ENCODE measurements around the gene TRAPPC14.
A peak's percentile ranks its signal among the peaks of the same experiment; 100 is the strongest.
"Not testable (repeated sequence)": the region's sequence is repeated elsewhere in the genome, so short reads cannot be mapped to it uniquely, and the experiment has no call there.

Gene TRAPPC14

GRCh38 chr7:100158229-100159098, at the start of gene TRAPPC14:
Gene TRAPPC14 (minus strand): TSS chr7:100158723. CDS start chr7:100158499, 224 bp downstream.
- H3K4me3 ChIP-seq (ENCODE audit: low read depth, low read length): peak within 1 kb of the TSS; percentile 77
- TF ChIP-seq CTCF (conservative IDR thresholded peaks at IDR 0.05; ENCODE audit: low read depth, low read length): no peak
- peak; percentile 82 for DNase-seq (ENCODE audit: low read depth)

- DNase-seq (ENCODE audit: low read depth): no peak
- H3K4me3 ChIP-seq (ENCODE audit: low read depth, low read length): no peak overlapping the region
- no peak for TF ChIP-seq CTCF (conservative IDR thresholded peaks at IDR 0.05; ENCODE audit: low read depth, low read length)
Measured at GRCh38 chr7:100204454-100204853, 45.9 kb upstream of the TRAPPC14 start.

- DNase-seq (ENCODE audit: low read depth): no peak
- no peak for TF ChIP-seq CTCF (conservative IDR thresholded peaks at IDR 0.05; ENCODE audit: low read depth, low read length)
- no peak overlapping the region for H3K4me3 ChIP-seq (ENCODE audit: low read depth, low read length)
Measured at GRCh38 chr7:100200693-100201092, 42.2 kb upstream of the TRAPPC14 start.

GRCh38 chr7:100198266-100198665, 39.7 kb upstream of the TRAPPC14 start:
- H3K4me3 ChIP-seq (ENCODE audit: low read depth, low read length): no peak overlapping the region
- no peak for DNase-seq (ENCODE audit: low read depth)
- no peak for TF ChIP-seq CTCF (conservative IDR thresholded peaks at IDR 0.05; ENCODE audit: low read depth, low read length)

GRCh38 chr7:100195901-100196322, 37.4 kb upstream of the TRAPPC14 start:
- H3K4me3 ChIP-seq (ENCODE audit: low read depth, low read length); DNase-seq (ENCODE audit: low read depth): not testable (repeated sequence)

- no peak overlapping the region for H3K4me3 ChIP-seq (ENCODE audit: low read depth, low read length)
- no peak for DNase-seq (ENCODE audit: low read depth)
- TF ChIP-seq CTCF (conservative IDR thresholded peaks at IDR 0.05; ENCODE audit: low read depth, low read length): no peak
Measured at GRCh38 chr7:100195222-100195621, 36.7 kb upstream of the TRAPPC14 start.

GRCh38 chr7:100192969-100193368, 34.4 kb upstream of the TRAPPC14 start:
- TF ChIP-seq CTCF (conservative IDR thresholded peaks at IDR 0.05; ENCODE audit: low read depth, low read length): no peak
- H3K4me3 ChIP-seq (ENCODE audit: low read depth, low read length): no peak overlapping the region
- no peak for DNase-seq (ENCODE audit: low read depth)

GRCh38 chr7:100192281-100192862, 33.8 kb upstream of the TRAPPC14 start:
- not testable (repeated sequence) for DNase-seq (ENCODE audit: low read depth); H3K4me3 ChIP-seq (ENCODE audit: low read depth, low read length)

Data from choroid plexus epithelial cell (primary cell).